Measurements from ENCODE around the gene ENDOU.

DNA sequence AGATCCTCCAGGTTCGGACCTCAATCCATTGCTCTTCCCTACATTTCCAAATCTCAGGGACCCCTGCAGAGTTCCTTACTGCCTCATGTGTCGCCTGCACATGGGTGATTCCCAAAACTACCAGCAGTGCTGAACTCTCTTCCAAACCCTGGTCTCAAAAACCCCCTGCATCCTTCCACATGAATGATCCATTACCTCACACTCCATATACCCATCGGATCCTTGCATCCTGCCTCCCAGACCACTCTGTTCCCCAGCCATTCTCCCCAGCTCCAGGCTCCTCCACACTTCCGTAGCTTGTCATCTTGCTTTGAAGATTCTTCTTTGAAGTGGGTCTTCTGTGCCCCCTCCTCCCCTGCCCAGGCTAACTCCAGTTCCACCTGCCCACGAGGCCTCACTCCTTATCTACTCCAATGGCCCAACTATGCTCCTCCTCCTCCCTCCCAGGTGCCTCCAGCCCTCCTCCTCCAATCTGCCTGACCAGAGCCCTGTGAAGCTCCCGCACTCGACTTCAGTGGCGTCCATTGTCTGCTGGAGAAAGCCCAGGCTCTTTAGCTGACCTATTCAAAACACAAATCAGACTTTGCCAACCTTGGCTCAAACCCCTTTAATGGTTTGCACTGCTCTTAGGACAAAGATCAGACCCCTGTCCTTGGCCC, 19.6 kb upstream of the ENDOU start:
- no peak for TF ChIP-seq EZH2 (IDR thresholded peaks at IDR 0.05)
- TF ChIP-seq POLR2AphosphoS5 (IDR thresholded peaks at IDR 0.05; ENCODE audit: borderline replicate concordance, low read depth, low read length), result no peak
